ENCODE measurements around the gene HTT.

Gene HTT

DNA sequence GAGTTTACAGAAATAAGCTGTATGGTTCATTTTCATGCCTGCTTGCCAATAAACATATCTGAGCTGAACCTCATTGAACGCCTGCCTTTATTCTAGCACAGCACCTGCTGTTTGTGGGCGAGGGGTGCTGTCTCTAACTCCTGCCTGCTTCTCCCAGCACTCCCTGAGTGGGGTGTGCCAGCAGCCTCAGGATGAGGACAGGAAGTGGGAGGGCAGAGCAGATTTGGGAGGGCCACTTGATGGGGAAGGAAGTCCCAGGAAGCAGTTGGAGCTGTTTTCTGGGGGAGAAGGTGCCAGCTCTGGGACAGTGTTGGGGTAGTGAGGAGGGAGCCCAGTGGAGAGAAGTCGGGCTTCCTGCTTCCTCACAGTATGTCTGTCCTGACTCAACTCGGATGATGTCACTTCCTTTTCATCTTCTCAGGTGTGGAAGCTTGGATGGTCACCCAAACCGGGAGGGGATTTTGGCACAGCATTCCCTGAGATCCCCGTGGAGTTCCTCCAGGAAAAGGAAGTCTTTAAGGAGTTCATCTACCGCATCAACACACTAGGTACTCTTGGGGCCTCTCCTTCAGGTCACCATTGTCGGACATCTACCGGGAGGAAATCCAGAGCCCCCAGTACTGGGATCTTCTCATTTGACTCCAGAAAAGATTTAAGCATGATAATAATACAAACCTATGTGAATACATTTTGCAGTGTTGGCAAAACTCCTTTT is 145.4 kb downstream of the HTT start:
- DNase-seq (ENCODE audit: low spot score) = no peak

GRCh38 chr4:3220476-3221183 is 146.1 kb downstream of the HTT start:
- DNase-seq (ENCODE audit: low spot score) = no peak

- no peak for DNase-seq (ENCODE audit: low spot score)
These were observed 146.7 kb downstream of the HTT start for GRCh38 chr4:3221184-3221494.

GRCh38 chr4:3221996-3222395 is 147.5 kb downstream of the HTT start:
- no peak for DNase-seq (ENCODE audit: low spot score)

GRCh38 chr4:3223346-3223745 is 148.9 kb downstream of the HTT start:
- DNase-seq (ENCODE audit: low spot score) = no peak

DNA sequence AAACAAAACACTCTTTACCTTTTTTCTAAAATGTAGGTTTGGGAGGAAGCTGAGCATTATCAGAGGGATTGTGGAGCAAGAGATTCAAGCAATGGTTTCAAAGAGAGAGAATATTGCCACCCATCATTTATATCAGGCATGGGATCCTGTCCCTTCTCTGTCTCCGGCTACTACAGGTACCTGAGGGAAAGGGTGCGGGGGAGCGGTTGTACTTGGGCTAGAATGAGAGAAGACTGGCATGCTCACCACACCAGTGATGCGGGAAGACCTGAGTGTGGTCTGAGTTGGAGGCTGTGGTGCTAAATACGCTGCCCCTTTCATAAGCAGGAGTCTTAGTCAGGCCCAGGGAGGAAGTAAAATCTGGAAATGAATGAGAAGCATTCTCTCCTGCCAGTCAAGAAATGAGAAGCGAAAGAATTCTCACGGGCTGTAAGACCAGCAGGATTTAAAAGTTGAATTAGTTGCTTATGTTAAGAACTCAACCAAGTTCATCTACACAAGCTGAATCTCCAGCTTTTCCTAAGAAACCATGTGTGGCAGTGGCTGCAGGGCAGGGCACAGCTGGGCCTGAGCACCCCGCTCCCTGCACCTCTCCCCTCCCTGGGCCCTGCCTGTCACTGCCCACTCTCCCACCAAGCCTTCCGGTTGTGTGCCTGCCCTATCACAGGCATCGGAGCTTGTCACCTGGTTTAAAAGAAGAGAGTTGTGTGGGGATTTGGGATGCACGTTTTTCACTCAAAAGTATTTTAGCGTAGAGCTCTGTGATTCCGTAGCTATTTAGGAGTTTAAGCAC is 149.7 kb downstream of the HTT start:
- DNase-seq (ENCODE audit: low spot score) = no peak

- DNase-seq (ENCODE audit: low spot score) = no peak
These were observed 150.8 kb downstream of the HTT start for GRCh38 chr4:3225071-3225850.

- no peak for DNase-seq (ENCODE audit: low spot score)
These were observed 151.5 kb downstream of the HTT start for GRCh38 chr4:3225936-3226335.

DNA sequence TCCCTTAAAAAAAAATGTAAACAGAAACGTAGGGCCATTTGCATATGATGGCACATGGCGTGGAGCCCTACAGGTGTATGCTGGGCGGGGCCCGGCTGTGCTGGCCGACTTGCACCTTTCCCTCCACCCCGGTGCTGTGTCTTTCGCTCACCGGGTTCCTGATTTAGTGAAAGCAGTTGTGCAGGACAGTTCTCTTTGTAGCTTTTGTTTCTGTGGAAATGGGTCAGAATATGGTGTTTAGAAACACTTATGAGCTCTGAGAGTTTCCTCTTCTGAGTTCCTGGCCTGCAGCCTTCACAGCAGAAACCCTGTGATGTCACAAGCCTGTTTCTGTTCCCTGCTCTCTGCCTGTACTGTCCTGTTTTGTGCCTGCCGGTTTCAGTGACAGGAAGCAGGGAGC is 152.0 kb downstream of the HTT start:
- no peak for DNase-seq (ENCODE audit: low spot score)

DNA sequence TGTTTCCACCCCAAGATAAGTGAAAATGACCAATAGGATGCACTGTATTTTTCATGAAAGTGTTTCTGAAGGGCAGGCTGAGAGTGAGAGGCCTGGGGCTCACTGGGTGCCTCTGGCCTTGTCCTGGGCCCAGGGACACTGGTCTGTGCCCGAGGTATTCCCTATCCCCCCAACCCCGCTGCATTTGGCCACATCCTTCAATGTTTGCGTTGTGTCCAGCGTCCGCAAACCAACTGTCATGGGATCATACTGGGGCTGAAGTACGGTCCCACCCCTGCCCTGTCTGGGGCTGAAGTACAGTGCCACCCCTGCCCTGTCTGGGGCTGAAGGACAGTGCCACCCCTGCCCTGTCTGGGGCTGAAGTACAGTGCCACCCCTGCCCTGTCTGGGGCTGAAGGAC is 152.5 kb downstream of the HTT start:
- no peak for DNase-seq (ENCODE audit: low spot score)

DNA sequence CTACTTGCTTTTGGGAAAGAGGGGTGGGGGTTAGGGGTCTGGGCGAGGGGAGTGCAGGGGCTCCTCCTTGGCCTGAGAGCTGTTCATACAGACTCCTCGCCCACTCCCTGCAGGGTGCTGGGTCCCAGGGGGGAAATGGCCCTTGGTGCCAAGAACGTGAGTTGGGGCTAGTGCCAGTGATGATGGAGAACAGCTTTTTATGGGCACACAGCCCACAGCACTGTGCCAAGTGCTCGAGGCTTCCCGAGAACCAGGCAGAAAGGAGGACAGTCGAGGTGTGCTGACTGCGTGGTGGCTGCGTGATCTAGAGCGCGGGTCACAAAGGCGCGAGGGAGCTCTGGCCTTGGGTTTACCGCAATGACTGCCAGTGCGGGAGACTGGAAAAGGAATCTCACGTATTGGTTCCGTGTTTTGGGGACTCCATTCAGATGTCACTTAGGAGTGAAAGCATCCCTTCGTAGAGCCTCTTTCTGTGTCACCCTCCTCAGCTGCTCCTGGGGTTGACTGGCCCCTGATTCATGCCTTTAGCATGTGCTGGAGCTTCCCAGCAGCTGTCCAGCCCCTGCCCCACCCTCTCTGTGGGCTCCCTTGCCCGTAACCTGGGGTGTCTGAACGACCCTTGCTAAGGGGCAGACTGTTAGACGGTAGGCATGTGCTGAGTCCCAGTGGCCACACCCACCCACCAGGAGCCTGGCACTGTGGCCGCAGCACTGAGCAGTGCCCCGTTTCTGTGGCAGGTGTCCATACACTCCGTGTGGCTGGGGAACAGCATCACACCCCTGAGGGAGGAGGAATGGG is 153.6 kb downstream of the HTT start:
- DNase-seq (ENCODE audit: low spot score) = no peak

DNA sequence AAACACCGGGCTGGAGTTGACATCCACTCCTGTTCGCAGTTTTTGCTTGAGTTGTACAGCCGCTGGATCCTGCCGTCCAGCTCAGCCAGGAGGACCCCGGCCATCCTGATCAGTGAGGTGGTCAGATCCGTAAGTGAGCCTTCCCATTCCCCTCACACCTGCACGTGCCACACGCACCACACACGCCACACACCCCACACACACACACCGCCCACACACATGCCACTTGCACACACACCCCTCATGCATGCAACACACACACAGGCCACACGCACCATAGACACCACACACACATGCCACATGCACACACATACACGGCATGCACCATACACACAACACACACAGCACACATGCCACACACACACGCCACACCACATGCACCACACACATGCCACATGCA is 154.4 kb downstream of the HTT start:
- no peak for DNase-seq (ENCODE audit: low spot score)

DNA sequence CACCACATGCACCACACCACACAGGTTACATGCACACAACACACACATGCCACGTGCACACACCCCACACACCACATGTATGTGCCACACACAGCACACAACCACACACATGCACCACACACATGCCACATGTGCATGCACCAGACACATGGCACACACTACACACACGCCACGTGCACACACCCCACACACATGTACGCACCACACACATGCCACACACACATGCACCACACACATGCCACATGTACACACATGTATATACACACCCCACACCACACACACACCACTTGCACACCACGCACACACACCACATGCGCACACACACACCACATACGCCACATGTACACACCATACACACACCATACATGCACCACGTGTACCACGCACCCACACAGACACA is 154.8 kb downstream of the HTT start:
- DNase-seq (ENCODE audit: low spot score) = no peak

DNA sequence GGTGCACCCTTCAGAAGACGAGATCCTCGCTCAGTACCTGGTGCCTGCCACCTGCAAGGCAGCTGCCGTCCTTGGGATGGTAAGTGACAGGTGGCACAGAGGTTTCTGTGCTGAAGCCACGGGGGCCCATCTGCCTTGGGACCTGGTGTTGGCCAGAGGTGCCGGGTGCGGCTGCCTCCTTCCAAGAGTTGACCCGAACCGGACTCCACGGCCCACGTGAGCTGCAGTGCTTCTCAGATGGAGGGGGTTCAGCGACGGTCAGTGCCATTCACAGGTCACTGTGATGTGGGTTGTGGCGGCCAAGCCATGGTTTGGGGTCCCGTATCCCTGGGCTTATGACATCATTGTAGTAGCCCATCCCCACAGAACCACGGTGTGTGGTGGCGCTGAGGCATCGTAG is 155.5 kb downstream of the HTT start:
- DNase-seq (ENCODE audit: low spot score) = no peak

GRCh38 chr4:3231471-3231870 is 157.0 kb downstream of the HTT start:
- no peak for DNase-seq (ENCODE audit: low spot score)

DNA sequence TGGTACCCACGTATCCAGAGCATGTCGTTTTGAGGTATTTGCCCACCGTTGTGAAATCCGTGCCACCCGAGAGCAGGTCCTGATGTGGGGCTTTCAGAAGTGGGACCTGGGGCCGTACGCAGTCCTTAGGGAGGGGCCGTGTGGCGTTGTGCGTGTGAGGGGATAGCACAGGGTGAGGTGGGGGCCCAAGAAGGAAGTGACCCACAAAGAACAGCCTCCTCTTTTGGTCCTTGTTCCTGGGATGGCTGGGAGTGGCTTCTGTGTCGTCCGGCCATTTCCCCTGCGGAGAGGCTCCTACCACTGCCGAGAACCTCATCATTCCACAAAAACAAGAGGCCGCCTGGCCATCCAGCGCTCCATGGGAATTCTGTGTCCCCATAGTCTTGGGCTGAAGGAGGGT is 157.5 kb downstream of the HTT start:
- DNase-seq (ENCODE audit: low spot score) = no peak

GRCh38 chr4:3232871-3233271 is 158.4 kb downstream of the HTT start:
- no peak for DNase-seq (ENCODE audit: low spot score)

DNA sequence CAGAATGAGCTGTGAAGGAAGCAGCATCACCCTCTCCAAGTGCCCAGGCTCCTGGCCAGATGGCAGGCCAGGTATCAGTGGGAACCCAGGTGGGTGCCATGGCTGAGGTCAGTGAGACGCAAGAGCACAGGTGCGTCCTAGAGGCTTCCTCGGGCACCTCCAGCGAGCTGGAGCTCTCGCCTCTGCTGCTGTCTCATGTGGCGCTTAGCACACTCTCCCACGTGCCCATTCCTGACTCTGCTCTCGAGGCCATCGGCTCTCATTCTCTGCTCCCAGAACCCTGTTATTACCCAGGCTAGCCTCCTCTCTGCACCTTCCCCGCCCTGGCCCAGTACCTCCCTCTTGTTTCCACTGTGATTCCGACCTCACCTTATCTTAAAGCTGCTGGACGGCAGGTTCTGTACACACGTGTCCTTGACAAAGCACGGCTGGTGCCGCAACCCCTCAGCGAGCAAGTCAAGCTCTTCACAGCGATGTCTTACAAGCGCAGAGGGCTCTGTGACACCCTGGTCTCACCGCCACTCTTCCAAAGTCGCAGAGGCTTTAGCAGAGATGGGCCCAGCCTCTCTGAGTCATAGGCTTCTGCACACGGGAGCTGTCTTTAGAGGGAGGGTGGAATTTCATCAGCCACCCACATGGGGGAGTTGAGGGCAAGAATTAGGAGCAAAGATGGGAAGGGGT is 159.1 kb downstream of the HTT start:
- no peak for DNase-seq (ENCODE audit: low spot score)

DNA sequence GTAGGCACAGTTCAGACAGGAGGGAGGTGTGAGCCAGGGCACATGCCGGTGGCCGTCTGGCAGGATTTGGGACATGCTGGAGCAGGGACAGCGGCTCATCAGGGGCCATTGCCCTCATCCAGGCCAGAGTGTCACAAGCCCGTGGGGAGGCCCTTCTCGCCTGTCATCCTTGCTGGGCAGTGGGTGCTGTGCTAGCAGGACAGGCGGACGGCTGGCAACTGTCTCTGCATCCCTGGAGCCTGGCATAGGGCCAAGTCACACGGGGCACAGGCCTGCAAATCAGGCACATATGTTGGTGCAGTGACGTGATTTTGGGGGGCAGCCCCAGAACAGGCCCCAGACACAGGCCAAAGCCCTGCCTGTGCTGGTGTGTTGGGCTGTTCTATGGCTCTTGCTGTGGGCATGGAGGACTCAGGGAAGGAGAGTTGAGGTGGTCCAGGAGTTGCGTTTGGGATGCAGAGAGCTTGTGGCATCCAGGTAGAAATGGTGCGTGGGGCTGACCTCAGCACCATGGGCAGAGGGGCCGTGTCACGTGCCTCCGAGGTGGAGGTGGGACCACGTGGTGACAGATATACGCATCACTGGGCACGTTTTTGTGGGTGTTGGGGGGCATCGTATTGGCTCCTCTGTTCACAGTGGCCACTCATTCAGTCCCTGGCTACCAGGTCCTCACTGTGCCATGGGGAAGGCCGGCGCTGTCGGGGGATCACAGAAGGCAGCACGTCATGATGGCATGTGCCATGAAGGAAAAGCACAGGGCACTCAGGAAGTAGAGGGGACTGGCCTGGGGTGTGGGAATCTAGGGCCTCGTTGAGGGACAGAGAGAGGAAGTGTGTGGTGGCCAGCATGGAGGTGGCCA is 159.9 kb downstream of the HTT start:
- no peak for DNase-seq (ENCODE audit: low spot score)

GRCh38 chr4:3235030-3235345 is 160.5 kb downstream of the HTT start:
- DNase-seq (ENCODE audit: low spot score) = no peak
